Suppressor macrophage (primary cell): Measurements from ENCODE around the gene RAD51B.
A peak's percentile ranks its signal among the peaks of the same experiment; 100 is the strongest.

Experiments
- DNase-seq, 4 experiments: peaks; one replicate each; pipeline ENCODE4 v3.0.0-alpha.2; 2020 to 2022

Gene RAD51B

DNA sequence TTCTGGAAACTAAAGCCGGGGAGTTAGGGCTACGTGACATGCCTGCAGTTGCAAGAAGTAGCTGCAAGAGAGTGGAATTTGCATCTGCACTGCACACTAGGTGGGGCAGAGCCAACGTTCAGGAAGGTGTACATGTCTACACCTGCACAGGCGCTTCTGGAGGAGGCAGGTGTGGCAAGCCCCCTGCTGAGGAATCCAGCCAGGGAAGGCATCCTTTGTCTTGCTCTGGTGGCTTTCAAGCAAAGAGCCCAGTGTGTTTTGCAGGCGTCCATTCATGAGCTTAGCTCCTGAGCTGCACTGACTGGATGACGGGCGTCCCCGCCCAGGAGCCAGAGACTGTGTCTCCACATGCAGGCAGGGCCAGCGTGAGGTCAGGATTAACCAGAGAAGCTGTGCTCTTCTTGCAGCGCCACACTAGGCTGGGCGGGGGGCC lies 856.9 kb downstream of the RAD51B start:
- no peak for DNase-seq

GRCh38 chr14:68677476-68677875 lies 857.9 kb downstream of the RAD51B start:
- DNase-seq, result peak; percentile 41 to 60 (median 58)

GRCh38 chr14:68677901-68678300 lies 858.3 kb downstream of the RAD51B start:
- no peak for DNase-seq

DNA sequence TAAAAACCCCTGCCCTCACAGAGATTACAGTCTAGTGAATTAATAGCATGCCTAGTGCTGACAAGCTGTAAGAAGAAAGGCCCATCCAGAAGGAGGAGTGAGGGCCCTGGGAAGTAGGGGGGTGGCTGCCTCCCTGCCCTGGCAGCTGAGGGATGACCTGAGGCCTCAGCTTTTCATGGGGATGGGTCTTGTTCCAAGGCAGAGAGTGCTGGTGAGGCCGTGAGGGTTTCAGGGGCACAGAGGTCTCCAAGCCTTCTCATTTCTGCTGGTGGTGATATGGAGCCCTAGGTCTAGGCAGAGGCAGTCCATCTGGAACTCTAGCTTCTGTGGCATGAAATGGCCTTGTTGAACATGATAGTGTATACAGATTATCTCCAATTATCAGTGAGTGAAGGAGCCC lies 858.9 kb downstream of the RAD51B start:
- DNase-seq, result no peak

DNA sequence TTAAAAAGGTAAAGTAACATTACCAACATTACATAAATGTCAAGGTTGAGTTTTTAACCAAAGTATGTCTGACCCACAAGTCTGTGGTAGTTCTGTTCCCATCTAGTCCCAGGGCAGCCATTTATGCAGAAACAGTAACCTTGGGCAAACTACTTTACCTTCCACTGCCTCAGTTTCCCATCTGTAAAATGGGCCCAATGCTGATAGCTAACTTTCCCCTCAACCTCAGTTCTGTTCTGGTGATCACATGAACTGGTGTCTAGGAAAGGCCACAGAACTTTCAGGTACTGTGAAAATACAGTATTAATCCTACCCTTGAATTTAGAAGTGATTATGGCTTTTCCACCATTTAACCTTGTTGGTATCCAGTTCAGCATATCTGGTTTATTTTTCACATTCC lies 859.7 kb downstream of the RAD51B start:
- no peak for DNase-seq

DNA sequence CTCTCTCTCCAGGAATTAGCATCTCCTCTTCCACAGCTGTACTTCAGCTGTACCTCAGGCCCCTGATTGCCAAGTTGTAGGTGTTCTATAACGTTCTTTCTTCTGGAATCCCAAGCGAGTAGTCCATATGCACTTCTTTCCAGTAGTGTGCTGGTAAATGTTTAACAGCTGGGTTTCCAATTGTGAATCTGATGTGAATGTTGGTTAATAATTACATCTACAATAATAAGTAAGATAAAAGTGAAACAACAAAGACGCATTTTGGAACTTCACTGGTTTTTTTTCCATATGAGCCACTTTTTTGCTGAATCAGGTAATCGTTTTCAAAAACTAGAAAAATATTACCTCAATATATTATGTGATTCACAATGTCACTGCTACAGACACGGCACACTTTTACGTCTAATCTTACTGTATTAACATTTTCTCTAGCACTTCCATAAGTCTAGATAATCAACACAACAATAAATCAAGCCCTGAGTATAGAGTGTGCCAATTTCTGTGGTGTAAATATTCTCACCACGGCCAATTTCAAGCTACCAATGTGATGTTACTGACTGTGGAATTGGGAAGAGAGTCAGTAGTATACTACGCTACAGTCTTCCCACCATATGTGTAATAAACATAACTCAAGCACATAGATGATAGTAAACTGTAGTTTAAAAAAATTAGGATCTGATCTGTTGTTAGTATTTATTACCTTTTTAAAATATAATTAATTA lies 860.3 kb downstream of the RAD51B start:
- DNase-seq, result no peak

DNA sequence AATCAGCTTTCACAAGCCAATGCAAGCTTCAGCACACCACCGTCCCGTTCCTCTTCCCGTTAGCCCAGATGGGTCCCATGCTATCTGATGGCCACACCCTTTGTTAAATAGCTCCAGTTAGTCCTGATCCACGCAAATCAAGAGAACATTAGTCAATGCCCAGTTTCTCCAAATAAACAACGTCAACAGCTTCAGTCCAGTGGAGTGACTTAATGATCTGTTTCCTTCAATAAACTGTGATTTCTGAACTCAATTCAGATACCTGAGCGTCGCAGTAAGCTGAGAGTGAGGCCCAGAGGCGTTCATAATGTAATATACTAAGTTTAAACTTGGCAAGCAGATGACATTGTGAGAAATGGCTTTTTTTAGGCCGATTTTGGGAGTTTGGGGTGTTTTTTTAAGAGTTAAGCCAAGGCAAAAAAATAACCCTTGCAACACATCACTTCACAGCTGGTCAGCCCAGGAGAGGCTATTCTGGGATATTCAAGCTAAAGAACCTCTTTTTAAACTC lies 861.0 kb downstream of the RAD51B start:
- DNase-seq, result peak; percentile 44 to 80 (median 73)

- no peak for DNase-seq
Measured at GRCh38 chr14:68681256-68682011, 861.9 kb downstream of the RAD51B start.

DNA sequence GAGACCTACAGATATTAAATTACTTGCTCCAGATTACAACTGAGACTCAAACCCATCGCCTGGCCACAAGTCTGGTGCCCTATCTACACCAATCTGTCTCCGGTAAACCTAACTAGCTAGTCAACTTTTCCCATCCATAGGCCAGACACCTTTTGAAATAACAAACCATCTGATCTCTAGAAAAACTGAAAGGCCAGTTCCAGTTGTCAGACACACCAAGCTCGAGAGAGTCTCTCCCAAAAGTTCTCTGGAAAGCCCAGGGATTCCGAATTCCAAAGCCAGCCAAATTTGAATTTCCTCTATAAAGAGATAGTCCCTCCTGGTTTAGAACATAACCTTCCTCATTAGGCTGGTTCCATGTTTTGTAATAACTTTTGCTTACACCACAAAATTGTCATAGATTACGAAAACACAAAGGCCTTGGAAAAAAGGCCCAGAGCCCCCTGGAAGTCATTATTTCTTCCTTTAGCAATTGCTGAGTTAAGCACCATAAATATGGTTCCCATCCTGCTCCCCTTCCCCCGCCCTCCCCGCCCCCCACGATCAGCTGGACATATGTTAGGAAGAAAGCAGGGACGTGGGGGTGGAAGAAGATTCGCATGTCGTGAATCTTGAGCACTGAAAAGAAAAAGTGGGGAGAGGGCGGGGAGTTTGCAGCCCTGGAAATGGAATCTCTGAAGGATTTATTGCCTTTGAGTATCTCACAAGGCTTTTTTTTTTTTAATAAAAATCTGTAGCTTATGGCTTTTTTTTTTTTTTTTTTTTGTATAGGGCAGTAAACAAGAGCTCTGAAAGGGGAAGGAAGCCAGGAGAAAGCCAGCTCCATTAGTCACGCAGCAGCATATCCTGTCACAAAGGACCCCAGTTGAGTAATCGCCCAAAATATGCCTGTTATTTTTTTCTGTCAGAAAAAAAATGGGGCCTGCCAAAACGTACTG lies 862.9 kb downstream of the RAD51B start:
- peak; percentile 89 to 97 (median 94) for DNase-seq

- peak; percentile 58 to 79 (median 77) for DNase-seq
Measured at GRCh38 chr14:68683326-68683725, 863.7 kb downstream of the RAD51B start.

DNA sequence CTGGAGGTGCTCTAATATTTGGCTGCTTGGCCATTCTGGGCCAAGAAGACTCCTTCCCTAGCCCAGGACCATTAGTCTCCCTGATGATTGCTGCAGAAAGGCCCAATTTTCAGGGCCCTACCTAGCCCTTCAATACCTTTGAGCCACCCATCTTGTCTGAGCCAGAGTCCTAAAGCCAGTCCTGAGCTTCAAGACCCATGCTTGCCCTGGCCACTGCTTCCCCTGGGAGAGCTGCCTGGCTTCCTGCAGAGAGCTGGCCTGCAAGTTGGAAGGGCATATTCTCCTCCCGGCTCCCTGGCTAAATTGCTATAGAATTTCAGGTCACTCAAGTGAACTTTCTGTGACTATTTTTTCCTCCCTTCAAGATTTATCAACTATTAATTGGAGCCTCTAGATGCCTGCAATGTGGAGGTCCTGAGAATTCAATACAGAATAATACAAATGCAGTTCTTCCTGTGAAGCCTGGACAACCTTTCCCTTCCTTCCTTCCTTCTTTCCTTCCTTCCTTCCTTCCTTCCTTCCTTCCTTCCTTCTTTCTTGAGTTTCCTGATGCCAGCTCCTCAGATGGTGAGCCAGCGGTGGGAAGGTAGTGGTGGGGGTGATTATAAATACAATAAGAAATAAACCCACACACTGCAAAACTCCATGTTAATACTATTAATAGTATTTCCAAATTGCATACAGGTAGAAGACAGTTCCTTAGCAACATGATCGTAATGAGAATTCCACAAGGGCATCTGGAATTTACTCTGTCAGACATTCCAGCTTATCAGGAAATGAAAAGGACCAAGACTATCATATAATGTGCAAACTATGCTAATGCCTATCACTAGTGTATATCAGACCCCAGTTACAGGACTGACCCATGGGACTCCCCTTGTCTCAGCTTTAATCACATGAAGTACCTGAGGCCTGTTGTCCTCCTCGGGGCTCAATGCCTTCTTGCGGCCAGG lies 865.2 kb downstream of the RAD51B start:
- peak in 1 of 4 experiments; percentile 32 for DNase-seq

- peak in 3 of 4 experiments; percentile 49 to 58 (median 55) for DNase-seq
Measured at GRCh38 chr14:68685419-68686204, 866.0 kb downstream of the RAD51B start.

- no peak for DNase-seq
Measured at GRCh38 chr14:68686205-68686465, 866.6 kb downstream of the RAD51B start.

DNA sequence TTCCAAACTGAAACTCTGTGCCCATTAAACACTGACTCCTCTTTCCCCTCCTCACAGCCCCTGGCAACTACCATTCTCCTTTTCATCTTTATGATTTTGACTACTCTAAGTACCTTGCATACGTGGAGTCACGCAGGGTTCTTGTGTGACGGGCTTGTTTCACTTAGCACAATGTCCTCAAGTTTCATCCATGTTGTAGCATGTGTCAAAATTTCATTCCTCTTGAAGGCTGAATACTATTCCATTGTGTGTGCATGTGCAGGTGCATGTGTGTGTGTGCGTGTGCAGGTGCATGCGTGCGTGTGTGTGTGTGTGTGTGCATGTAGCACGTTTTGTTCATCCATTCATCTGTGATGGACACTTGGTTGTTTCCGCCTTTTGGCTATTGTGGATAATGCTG lies 867.1 kb downstream of the RAD51B start:
- no peak for DNase-seq

- DNase-seq, result no peak
Measured at GRCh38 chr14:68687746-68688145, 868.2 kb downstream of the RAD51B start.

GRCh38 chr14:68688872-68689371 lies 869.3 kb downstream of the RAD51B start:
- no peak for DNase-seq

DNA sequence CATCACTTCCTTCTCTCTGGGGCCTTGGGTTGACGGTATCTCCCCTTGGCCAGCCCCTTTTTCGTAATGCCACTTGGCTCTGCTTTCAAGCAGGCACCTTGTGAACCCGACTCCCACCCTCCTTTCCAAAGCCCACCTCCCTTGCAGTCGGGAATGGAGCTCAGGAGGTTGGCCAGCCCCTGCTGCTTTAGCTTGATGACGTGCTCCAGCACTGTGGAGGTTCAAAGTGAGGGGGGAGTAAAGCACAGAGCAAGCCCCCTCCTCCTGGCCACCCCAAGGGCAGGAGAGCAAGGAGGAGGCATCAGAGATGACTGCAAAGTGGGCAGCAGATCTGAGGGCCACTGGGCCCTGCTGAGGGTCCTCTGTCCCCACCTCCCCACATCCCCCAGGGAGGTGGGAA lies 869.9 kb downstream of the RAD51B start:
- no peak for DNase-seq

GRCh38 chr14:68690089-68690958 lies 870.7 kb downstream of the RAD51B start:
- DNase-seq, result no peak

DNA sequence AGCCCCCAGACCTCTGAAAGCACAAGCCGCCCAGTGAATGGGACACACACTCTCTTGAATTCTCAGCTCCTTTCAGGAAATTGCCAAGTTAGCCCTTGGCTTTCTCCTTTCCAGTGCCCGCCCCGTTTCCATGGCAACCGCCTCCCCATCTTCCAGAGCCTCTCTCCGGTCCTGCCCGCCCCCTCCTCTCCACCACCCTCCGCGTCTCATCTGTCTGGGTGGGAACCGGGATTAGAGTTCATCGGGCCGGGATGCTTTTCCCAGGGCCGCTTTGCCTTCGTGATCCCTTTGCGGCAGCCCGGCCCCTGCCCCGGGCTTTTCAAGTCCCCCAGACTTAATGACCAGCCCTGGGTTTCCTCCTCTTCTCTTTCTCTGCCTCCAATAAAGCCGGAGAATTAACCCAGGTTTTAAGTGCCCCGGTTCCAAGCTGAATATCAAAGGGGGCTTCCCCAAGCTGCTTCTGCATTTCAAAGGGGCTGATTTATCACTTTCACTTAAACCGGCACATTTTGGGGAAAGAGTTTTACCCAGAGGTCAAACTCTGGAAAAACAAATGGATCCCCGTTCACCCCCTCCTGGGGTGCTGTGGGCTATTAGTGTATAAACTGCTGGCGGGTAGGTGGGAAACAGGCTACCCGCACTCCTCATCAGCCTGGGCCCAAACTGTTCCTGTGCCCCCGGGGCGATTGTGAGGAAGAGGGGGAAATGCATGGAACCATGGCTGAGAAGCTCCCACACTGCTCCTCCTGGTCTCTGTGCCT lies 871.6 kb downstream of the RAD51B start:
- peak in 1 of 4 experiments; percentile 15 for DNase-seq
